ENCODE measurements around the gene CCDC89. TPM values are rescaled to one million over a fixed set of nuclear protein-coding genes. Genes with fewer than 3 reads are reported as not detected.

Gene CCDC89
- total and polyA plus RNA-seq, 2 of the 4 experiments (the other 2 are of a cell fraction) = 4.0 to 7.9 TPM

- TF ChIP-seq USF2 (IDR thresholded peaks at IDR 0.05; ENCODE audit: low read depth, low read length) (peak; percentile 76; the same call in 1 of the 2 replicates), FOS (IDR thresholded peaks at IDR 0.05; ENCODE audit: low read depth, low read length) (peak; percentile 84)
Observed at GRCh38 chr11:85718991-85719807, 33.2 kb upstream of the CCDC89 start (continued).

Measured in IMR-90 (cell line).